Mucosa of stomach (tissue), 1 donor: ENCODE measurements around the gene NTRK1.

Experiments used
- H3K27me3 ChIP-seq: one replicate; pipeline ENCODE4 v1.7.0; 2013; ENCODE audit warnings: mild to moderate bottlenecking, low read length; ENCODE audit not compliant: control insufficient read depth, insufficient read depth
- H3K36me3 ChIP-seq: one replicate; pipeline ENCODE4 v1.7.0; 2013; ENCODE audit warnings: low read length; ENCODE audit not compliant: control insufficient read depth, insufficient read depth
- H3K4me1 ChIP-seq: one replicate; pipeline ENCODE4 v1.7.0; 2013; ENCODE audit warnings: mild to moderate bottlenecking, low read length; ENCODE audit not compliant: control insufficient read depth, insufficient read depth
- H3K4me3 ChIP-seq: one replicate; pipeline ENCODE4 v1.7.0; 2013; ENCODE audit warnings: low read length
- H3K9ac ChIP-seq: one replicate; pipeline ENCODE4 v1.7.0; 2013; ENCODE audit warnings: mild to moderate bottlenecking, low read length, moderate library complexity
- H3K9me3 ChIP-seq: one replicate; pipeline ENCODE4 v1.7.0; 2013; ENCODE audit warnings: mild to moderate bottlenecking, low read length, moderate library complexity; ENCODE audit not compliant: control insufficient read depth
- donor health status: Pancreatic carcinoma.

The NTRK1 gene

DNA sequence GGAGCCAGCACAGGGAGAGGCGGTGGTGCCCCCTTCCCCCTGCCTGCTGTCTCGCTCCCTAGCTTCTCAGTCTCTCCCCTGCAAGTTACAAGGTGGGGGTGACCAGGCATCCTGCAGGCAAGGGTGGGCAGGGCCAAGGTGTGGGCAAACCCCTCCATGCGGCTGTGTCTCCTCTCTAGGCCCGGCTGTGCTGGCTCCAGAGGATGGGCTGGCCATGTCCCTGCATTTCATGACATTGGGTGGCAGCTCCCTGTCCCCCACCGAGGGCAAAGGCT, 14.6 kb downstream of the NTRK1 start:
- no peaks in the 10 kb centered on the region for H3K36me3 ChIP-seq
- H3K9ac ChIP-seq = no peak overlapping the region
- no peaks in the 10 kb centered on the region for H3K9me3 ChIP-seq
- no peaks in the 10 kb centered on the region for H3K4me1 ChIP-seq
- H3K4me3 ChIP-seq = no peak overlapping the region
- peaks cover 41% of the 10 kb centered on the region for H3K27me3 ChIP-seq

DNA sequence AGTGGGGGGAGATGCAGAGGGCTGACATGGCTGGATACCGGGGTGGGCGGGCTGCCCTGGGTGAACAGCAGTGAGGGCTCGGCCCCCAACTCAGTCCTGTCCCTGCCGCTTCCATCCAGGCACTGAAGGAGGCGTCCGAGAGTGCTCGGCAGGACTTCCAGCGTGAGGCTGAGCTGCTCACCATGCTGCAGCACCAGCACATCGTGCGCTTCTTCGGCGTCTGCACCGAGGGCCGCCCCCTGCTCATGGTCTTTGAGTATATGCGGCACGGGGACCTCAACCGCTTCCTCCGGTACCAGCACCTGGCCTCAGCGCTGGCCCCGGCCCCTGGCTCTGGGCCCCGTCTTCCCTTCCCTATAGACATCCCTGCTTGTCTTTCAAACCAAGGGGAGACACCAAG, 15.6 kb downstream of the NTRK1 start:
- Histone ChIP-seq H3K36me3 (no peaks in the 10 kb centered on the region), H3K4me3 (no peak overlapping the region), H3K27me3 (peaks cover 49% of the 10 kb centered on the region), H3K9me3 (no peaks in the 10 kb centered on the region), H3K9ac (no peak overlapping the region), H3K4me1 (no peaks in the 10 kb centered on the region)

DNA sequence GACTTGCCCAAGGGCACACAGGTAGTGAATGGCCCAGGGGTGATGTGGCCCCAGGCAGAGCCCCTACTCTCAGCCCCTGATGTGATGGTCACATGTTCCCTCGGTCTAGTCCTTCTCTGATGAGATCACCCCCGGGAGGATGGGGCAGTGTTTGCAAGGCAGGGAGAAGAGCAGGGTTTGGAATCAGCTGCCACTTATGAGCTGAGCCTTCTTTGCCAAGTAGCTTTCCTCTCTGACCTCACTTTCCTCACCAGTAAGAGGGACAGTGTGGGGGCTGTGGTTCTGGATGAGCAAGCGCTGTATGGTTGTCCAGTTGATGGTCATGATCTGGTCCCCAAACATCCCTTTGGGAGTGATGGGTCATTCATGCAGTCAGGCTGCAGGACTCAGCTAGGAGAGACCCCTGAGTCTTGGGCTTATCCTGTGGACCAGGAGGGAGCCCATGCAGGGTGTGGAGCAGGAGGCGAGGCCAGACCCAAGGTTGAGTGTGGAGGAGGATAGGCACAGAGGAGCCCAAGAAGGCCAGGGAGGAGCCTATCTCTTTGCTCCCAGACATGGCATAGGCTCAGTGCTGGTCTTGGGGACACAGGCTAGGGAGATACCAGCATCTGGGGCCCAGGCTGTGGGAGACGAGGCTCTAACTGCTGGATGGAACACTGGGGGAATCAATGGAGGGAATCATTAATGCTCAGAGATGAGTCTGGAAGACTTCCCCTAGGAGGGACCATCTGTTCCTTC, 16.9 kb downstream of the NTRK1 start:
- Histone ChIP-seq H3K9me3 (no peaks in the 10 kb centered on the region), H3K4me1 (no peaks in the 10 kb centered on the region), H3K27me3 (peaks cover 60% of the 10 kb centered on the region), H3K9ac (no peak overlapping the region), H3K36me3 (no peaks in the 10 kb centered on the region), H3K4me3 (no peak overlapping the region)

DNA sequence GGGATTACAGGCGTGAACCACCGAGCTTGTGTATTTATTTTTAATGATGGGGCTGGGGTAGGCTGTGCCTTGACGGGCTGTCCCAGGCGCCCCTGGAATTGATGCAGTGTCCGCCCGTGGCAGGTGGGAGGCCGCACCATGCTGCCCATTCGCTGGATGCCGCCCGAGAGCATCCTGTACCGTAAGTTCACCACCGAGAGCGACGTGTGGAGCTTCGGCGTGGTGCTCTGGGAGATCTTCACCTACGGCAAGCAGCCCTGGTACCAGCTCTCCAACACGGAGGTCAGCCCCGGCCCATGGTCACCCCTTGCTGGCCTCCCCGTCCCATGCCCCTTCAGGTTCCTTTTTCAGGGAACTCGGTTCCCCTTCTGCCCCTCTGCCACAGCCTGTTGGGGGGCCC, 19.2 kb downstream of the NTRK1 start:
- no peaks in the 10 kb centered on the region for H3K4me1 ChIP-seq
- peaks cover 68% of the 10 kb centered on the region for H3K27me3 ChIP-seq
- no peak overlapping the region for H3K4me3 ChIP-seq
- H3K36me3 ChIP-seq = no peaks in the 10 kb centered on the region
- no peaks in the 10 kb centered on the region for H3K9me3 ChIP-seq
- no peak overlapping the region for H3K9ac ChIP-seq

DNA sequence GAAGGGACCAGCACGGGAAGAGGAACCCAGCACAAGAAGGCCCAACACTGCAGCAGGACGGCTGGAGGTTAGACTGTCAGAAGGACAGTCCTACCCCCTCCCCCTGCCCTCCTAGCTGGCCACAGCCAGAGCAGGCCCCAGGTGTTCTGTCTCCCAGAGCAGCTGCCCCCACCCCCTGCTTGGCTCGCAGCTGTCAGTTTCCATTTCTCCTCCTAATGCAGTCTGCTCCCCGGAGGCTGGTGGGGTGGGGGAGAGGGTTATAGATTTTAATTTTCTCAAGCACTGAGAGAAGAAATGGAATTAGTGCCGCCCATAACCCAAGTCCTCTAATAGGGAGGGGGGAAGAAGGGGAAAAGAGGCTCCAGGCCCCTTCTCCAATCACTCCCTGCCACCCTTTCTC, 19.8 kb downstream of the NTRK1 start:
- H3K9me3 ChIP-seq = no peaks in the 10 kb centered on the region
- no peaks in the 10 kb centered on the region for H3K4me1 ChIP-seq
- no peaks in the 10 kb centered on the region for H3K36me3 ChIP-seq
- H3K4me3 ChIP-seq = no peak overlapping the region
- no peak overlapping the region for H3K9ac ChIP-seq
- peaks cover 68% of the 10 kb centered on the region for H3K27me3 ChIP-seq

DNA sequence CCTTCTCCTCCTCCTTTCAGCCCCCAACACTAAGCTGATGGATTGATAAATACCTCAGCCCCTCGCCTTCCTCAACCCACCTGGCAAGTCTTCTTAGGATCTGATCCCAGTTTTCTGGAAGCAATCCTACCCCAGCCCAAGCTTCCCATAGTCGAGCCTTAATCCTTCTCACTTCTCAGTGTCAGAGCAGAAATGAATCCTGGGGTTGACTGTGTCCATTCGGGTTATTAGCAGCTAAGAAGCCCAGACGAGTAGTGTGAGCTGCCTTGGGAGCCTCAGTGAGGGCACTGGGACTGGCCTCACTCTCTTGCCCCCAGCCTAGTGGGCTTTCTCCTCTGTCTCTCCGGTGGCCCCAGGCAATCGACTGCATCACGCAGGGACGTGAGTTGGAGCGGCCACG, 20.4 kb downstream of the NTRK1 start:
- no peaks in the 10 kb centered on the region for H3K9me3 ChIP-seq

DNA sequence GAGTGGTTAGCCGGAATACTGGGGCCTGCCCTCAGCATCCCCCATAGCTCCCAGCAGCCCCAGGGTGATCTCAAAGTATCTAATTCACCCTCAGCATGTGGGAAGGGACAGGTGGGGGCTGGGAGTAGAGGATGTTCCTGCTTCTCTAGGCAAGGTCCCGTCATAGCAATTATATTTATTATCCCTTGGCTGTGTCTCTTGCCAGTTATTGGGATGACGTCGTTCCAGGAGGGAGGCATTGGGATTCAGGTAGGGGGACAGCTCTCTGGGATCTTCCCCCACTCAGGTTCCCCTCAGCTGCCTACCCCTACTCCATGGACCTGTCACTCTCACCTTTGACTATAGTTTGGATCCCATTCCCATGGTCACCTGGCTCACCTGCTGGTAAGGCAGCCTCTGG, 21.0 kb downstream of the NTRK1 start:
- Histone ChIP-seq H3K27me3 (peaks cover 65% of the 10 kb centered on the region), H3K4me3 (no peak overlapping the region), H3K9me3 (no peaks in the 10 kb centered on the region), H3K36me3 (no peaks in the 10 kb centered on the region), H3K9ac (no peak overlapping the region), H3K4me1 (no peaks in the 10 kb centered on the region)

More for the DNA sequence above, 20.4 kb downstream of the NTRK1 start:
- Histone ChIP-seq H3K36me3 (no peaks in the 10 kb centered on the region), H3K9ac (no peak overlapping the region), H3K27me3 (peaks cover 66% of the 10 kb centered on the region), H3K4me1 (no peaks in the 10 kb centered on the region), H3K4me3 (no peak overlapping the region)

DNA sequence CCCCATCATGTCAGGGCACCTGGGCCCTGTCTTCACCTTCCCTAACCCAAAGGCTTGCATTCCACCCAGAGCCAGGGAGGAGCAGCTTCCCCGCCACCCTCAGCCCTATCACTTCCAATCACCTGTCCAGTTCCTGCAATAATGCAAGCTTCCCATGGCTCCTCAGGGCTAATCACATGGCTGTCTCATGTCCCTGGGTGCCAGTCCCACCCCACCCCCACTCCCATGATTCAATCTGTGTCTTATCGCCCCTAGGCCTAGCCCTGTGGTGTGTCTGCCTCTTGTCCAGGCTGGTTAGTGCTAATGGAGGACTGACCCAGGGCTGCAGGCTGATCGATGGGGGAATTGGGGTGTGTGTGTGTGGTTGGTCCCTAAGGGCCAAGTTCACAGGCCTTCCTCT, 21.9 kb downstream of the NTRK1 start:
- H3K36me3 ChIP-seq = no peaks in the 10 kb centered on the region
- no peaks in the 10 kb centered on the region for H3K4me1 ChIP-seq
- no peaks in the 10 kb centered on the region for H3K9me3 ChIP-seq
- no peak overlapping the region for H3K4me3 ChIP-seq
- H3K9ac ChIP-seq = no peak overlapping the region
- H3K27me3 ChIP-seq = peaks cover 65% of the 10 kb centered on the region

DNA sequence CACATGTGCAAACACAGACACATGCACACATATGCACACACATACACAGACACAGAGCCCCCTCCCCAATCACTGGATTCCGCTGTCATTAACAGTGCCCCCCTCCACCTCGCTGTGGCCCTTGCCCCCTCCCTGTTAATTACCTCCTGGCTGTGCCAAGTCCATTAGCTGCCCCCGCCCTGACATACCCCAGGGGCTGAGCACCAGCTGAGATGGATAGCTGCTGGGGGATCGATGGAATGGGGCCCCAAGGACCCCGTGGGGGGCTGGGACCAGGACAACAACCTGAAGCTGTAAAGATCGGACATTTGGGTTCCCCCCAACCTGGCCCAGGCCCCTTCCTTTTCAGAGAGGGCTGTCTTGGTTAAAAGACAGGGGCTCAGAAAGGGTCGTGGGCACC, 23.3 kb downstream of the NTRK1 start:
- Histone ChIP-seq H3K27me3 (peaks cover 70% of the 10 kb centered on the region), H3K9me3 (no peaks in the 10 kb centered on the region), H3K4me1 (no peaks in the 10 kb centered on the region), H3K4me3 (no peak overlapping the region), H3K36me3 (no peaks in the 10 kb centered on the region), H3K9ac (no peak overlapping the region)

DNA sequence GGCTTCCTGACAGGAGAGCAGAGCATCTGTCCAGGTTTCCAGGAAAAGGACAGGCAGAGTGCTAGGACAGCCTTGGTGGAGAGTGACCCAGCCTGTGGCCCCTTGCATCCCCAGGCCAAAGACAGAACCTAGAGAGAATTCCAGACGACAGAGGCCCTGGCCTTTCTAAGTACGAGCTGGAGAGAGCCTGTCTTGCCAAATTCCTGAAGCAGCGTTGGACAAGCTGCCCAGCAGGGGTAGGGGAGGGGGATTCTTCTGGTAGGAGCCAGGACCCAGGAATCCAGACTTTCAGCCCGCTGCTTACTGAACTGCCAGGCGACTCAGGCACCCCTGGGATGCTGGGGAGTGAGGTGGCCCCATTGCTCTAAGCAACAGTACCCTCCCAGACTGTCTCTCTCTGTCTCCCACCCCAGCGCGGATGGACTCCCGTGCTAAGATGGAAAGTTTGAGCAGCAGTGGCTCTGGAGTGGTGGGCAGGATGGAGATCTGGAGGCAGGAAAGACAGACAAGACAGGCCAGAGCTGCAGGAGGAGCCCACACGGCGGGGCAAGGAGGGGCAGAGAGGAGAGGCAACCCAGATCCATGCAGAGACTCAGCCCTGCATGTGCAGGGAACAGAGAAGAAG, 24.0 kb downstream of the NTRK1 start:
- Histone ChIP-seq H3K36me3 (no peaks in the 10 kb centered on the region), H3K9me3 (no peaks in the 10 kb centered on the region), H3K4me3 (no peak overlapping the region), H3K9ac (no peak overlapping the region), H3K4me1 (no peaks in the 10 kb centered on the region), H3K27me3 (peaks cover 71% of the 10 kb centered on the region)

DNA sequence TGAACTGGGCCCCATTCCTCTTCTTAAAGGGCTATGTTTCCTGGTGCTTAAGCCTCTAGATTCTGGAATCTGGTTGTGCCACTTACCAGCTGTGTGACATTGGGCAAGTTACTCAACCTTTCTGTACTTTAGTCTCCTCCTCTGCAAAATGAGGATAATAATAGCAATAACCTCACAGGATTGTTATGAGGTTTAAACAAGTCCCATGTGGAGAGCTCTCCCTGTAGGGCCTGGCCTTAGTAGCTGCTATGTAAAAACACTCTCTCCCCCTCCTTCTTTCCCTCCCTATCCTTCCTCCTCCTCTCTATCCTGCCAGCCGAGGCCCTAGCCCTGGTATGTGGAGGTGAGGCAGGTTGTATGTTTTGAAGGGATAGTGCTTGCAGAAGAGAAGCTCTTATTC, 24.6 kb downstream of the NTRK1 start:
- Histone ChIP-seq H3K36me3 (no peaks in the 10 kb centered on the region), H3K4me1 (no peaks in the 10 kb centered on the region), H3K9me3 (no peaks in the 10 kb centered on the region), H3K4me3 (no peak overlapping the region), H3K9ac (no peak overlapping the region), H3K27me3 (peaks cover 66% of the 10 kb centered on the region)

DNA sequence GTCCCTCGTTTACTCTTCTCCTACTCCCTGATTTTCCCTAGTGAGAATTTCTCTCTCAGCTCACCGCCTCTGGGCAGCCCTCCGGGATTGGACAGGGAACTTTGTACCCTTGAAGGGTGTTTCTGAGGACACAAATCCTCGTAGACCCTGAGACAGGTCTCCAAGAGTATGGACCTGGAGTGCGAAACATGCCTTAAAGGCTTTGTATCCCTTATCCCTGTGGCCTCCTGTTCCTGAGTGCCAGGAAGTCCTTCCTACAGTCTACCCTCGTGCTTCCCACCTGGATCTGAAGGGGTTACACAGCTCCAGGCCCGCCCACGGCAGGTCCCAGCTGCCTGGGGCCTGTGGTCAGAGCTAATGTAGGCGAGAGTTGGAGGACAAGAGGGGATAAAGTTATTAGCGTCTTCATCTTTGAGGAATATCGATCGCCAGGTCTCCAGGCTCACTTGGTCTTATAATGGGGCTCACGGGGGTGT, 25.3 kb downstream of the NTRK1 start:
- H3K36me3 ChIP-seq = no peaks in the 10 kb centered on the region
- H3K27me3 ChIP-seq = peaks cover 62% of the 10 kb centered on the region
- no peaks in the 10 kb centered on the region for H3K4me1 ChIP-seq

More for the DNA sequence above, 25.3 kb downstream of the NTRK1 start:
- Histone ChIP-seq H3K9ac (no peak overlapping the region), H3K9me3 (no peaks in the 10 kb centered on the region), H3K4me3 (no peak overlapping the region)
